B cell (primary cell): ENCODE data around the gene RPRD1A. TPM values are rescaled to one million over a fixed set of nuclear protein-coding genes. Genes with fewer than 3 reads are reported as not detected.
"Not testable (repeated sequence)": the region's sequence is repeated elsewhere in the genome, so short reads cannot be mapped to it uniquely, and the experiment has no call there.

Experiments
- ATAC-seq: fragments of 200-7000 bp; cut with Tn5 transposase; one replicate; pipeline ENCODE4 v1.10.0; 2021; ENCODE audit warnings: low read depth, mild to moderate bottlenecking, moderate number of reproducible peaks, moderate library complexity
- CTCF ChIA-PET: fragments of 350-600 bp; sonication (Branson Sonifier 250); formaldehyde crosslinking; loops from one replicate; lab custom pipeline; 2021; ENCODE audit warnings: antibody characterized with exemption, inconsistent platforms; lab: Charles Lee
- POLR2A ChIA-PET: fragments of 350-600 bp; sonication (Branson Sonifier 250); formaldehyde crosslinking; loops from one replicate; lab custom pipeline; 2021; ENCODE audit warnings: antibody characterized with exemption; lab: Charles Lee
- DNase-seq: peaks from one replicate; pipeline ENCODE4 v3.0.0; 2013
- H2AFZ ChIP-seq: 2 replicates; pipeline ENCODE4 v1.6.1; 2012; ENCODE audit warnings: mild to moderate bottlenecking, low read depth, low read length; ENCODE audit not compliant: insufficient read depth, poor library complexity, severe bottlenecking
- H3K27ac ChIP-seq, 2 donors: 1 replicate in 1 of 2; 2 replicates in 1 of 2; pipeline ENCODE4 v1.5.1; 2012 to 2013; ENCODE audit warnings: low read length in 2 of 2, mild to moderate bottlenecking in 2 of 2, moderate library complexity in 1 of 2
- H3K27me3 ChIP-seq, 4 experiments: fragments of 200-600 bp in 1 of 4; sonication (generic) in 1 of 4; replicated peaks in 1 of 4; 1 replicate in 2 of 4; 2 replicates in 2 of 4; pipeline versions ENCODE4 v1.6.1 to v1.7.0; 2013 to 2016; ENCODE audit warnings: low read length in 3 of 4, mild to moderate bottlenecking in 2 of 4, mixed read lengths in 1 of 4, moderate library complexity in 1 of 4; ENCODE audit not compliant: insufficient read depth in 4 of 4, control insufficient read depth in 3 of 4; ENCODE audit errors: control extremely low read depth in 1 of 4
- H3K36me3 ChIP-seq, 2 experiments: replicated peaks in 1 of 2; 1 replicate in 1 of 2; 2 replicates in 1 of 2; pipeline versions ENCODE4 v1.6.1 to v1.7.1; 2013; ENCODE audit warnings: low read length in 1 of 2; ENCODE audit not compliant: insufficient read depth in 2 of 2, control insufficient read depth in 1 of 2; ENCODE audit errors: control extremely low read depth in 1 of 2, extremely low read depth in 1 of 2
- H3K4me1 ChIP-seq, 2 donors: fragments of 200-600 bp in 1 of 2; sonication (generic) in 1 of 2; 1 replicate in 1 of 2; 2 replicates in 1 of 2; pipeline versions ENCODE4 v1.5.1 to v1.6.1; 2013 to 2017; ENCODE audit warnings: low read length in 2 of 2; ENCODE audit not compliant: control insufficient read depth in 2 of 2, insufficient read depth in 2 of 2
- H3K4me2 ChIP-seq: replicated peaks from 2 replicates; pipeline ENCODE3; 2012; ENCODE audit warnings: mild to moderate bottlenecking, low read depth, low read length; ENCODE audit not compliant: poor library complexity, severe bottlenecking
- H3K4me3 ChIP-seq, 5 experiments: fragments of 200-600 bp in 1 of 5; sonication (generic) in 1 of 5; 1 replicate in 3 of 5; 2 replicates in 2 of 5; pipeline versions ENCODE4 v1.5.1 to v1.7.0; 2011 to 2016; ENCODE audit warnings: low read length in 4 of 5, mild to moderate bottlenecking in 4 of 5, low read depth in 2 of 5, control low read depth in 1 of 5, moderate library complexity in 1 of 5; ENCODE audit not compliant: insufficient read depth in 1 of 5; ENCODE audit errors: control extremely low read depth in 1 of 5, extremely low read depth in 1 of 5
- H3K79me2 ChIP-seq: fragments of 200-600 bp; sonication (generic); one replicate; pipeline ENCODE4 v1.6.0; 2016; ENCODE audit warnings: low read length; ENCODE audit not compliant: control insufficient read depth, insufficient read depth
- H3K9ac ChIP-seq: fragments of 200-600 bp; sonication (generic); 2 replicates; pipeline ENCODE4 v1.6.1; 2017; ENCODE audit warnings: mild to moderate bottlenecking, low read length, moderate library complexity
- H3K9me3 ChIP-seq, 3 donors: one replicate each; pipeline versions ENCODE4 v1.6.1 to v1.7.1; 2013; ENCODE audit warnings: low read length in 2 of 3; ENCODE audit not compliant: control insufficient read depth in 2 of 3, insufficient read depth in 1 of 3; ENCODE audit errors: control extremely low read depth in 1 of 3
- H4K20me1 ChIP-seq: 2 replicates; pipeline ENCODE4 v1.6.0; 2012; ENCODE audit warnings: mild to moderate bottlenecking, low read length; ENCODE audit not compliant: insufficient read depth, control insufficient read depth, poor library complexity, severe bottlenecking
- H3K27ac Mint-ChIP-seq: one replicate; pipeline ENCODE4 v1.8.0; 2021; ENCODE audit warnings: mixed read lengths
- H3K27me3 Mint-ChIP-seq: one replicate; pipeline ENCODE4 v1.8.0; 2021; ENCODE audit warnings: mixed read lengths
- H3K4me1 Mint-ChIP-seq: one replicate; pipeline ENCODE4 v1.8.0; 2021; ENCODE audit warnings: mixed read lengths
- H3K4me3 Mint-ChIP-seq: one replicate; pipeline ENCODE4 v1.8.0; 2021; ENCODE audit warnings: mixed read lengths
- H3K9me3 Mint-ChIP-seq: one replicate; pipeline ENCODE4 v1.8.0; 2022; ENCODE audit warnings: mixed read lengths; ENCODE audit not compliant: insufficient read depth
- EZH2 ChIP-seq: IDR thresholded peaks from 2 replicates; pipeline ENCODE4 v1.6.1; 2012; ENCODE audit warnings: borderline replicate concordance, low read depth, mild to moderate bottlenecking, moderate library complexity, low read length; ENCODE audit not compliant: insufficient read depth, poor library complexity, severe bottlenecking
- WGBS: methylation state at CpG from one replicate; pipeline ENCODE4 v1.1.5; 2013; ENCODE audit warnings: missing lambda C conversion rate; ENCODE audit not compliant: insufficient coverage; 5-methylcytosine and 5-hydroxymethylcytosine counted together
- intact Hi-C: fragments of 100-400 bp; cut with micrococcal nuclease; formaldehyde crosslinking; loops from one replicate; pipeline ENCODE4 v1.10.0; 2022
- polyA plus RNA-seq: library from polyadenylated mRNA; depleted of rRNA; stranded (reverse); fragments of >200 nt; gene quantifications from 2 replicates; pipeline ENCODE4 v1.2.3, GENCODE V29; 2012
- total RNA-seq, 2 donors: library from RNA; stranded (reverse); fragments of 120-200 nt in 1 of 2; gene quantifications; 1 replicate in 1 of 2; 2 replicates in 1 of 2; pipeline versions ENCODE4 v1.2.3 to v1.2.4, GENCODE V29; 2013 to 2022
- TF ChIP-seq, protein P1 (sequence below): fragments of 200-600 bp; IDR thresholded peaks from one replicate; pipeline ENCODE4 v1.8.0; 2022; ENCODE audit warnings: antibody characterized with exemption, mild to moderate bottlenecking

The RPRD1A gene
- total and polyA plus RNA-seq, 2 donors (not counting 1 experiment from before 2014, with no cell fraction given): 27.6 to 62.6 TPM

DNA sequence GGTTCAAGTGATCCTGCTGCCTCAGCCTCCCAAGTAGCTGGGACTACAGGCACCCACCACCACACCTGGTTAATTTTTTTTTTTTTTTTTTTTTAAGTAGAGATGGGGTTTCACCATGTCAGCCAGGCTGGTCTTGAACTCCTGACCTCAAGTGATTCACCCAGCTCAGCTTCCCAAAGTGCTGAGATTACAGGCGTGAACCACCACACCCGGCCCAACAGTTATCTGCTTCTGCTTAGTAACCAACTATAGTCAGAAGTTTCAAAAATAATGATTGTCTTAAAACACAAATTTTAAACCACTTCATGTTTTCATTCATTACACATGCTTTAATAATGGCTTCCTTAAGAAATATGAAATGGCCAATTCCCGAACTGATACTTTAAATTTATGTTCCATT lies 43.1 kb downstream of the RPRD1A start:
- H3K4me1 ChIP-seq, DNase-seq, H3K4me3 Mint-ChIP-seq, H3K27ac ChIP-seq, H3K9ac ChIP-seq, H3K27ac Mint-ChIP-seq, H3K27me3 ChIP-seq, H3K27me3 Mint-ChIP-seq, intact Hi-C loops, H3K79me2 ChIP-seq, H3K4me1 Mint-ChIP-seq, ATAC-seq, H3K9me3 Mint-ChIP-seq, H3K4me3 ChIP-seq, H3K9me3 ChIP-seq, H2AFZ ChIP-seq, H3K4me2 ChIP-seq, H4K20me1 ChIP-seq: not testable (repeated sequence)
- POLR2A ChIA-PET: interaction anchor here (0.7 kb wide), 1 partner anchor 992 kb away, joined by 5 read pairs; no protein-coding TSS in a partner anchor
- 100% methylated on average over 2 of the region's 3 CpGs for WGBS
- CTCF ChIA-PET: interaction anchor here (0.7 kb wide), 1 partner anchor 130 kb away, joined by 3 read pairs; no protein-coding TSS in a partner anchor
- peaks cover 13 to 40% of the 10 kb centered on the region in 2 experiments for H3K36me3 ChIP-seq

DNA sequence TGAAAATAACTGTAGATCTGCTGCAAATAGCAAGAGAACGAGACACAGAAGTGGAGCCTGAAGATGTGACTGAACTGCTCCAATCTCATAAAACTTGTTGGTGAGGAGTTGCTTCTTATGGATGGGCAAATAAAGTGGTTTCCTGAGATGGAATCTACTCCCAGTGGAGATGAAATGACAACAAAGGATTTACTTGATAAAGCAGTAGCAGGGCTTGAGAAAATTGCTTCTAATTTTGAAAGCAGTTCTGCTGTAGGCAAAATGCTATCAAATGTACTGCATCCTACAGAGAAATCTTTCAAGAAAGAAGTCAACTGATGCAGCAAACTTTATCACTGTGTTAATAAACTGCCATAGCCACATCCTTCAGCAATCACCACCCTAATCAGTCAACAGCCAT lies 44.0 kb downstream of the RPRD1A start:
- no peak overlapping the region for H3K4me3 ChIP-seq
- CTCF ChIA-PET: interaction anchor here (1.1 to 7.5 kb wide), 3 partner anchors 7 to 788 kb away, joined by 3 to 175 read pairs (median 3); no protein-coding TSS in a partner anchor
- H3K9ac ChIP-seq: no peak overlapping the region
- POLR2A ChIA-PET: no interaction called here
- no peak overlapping the region for H3K4me2 ChIP-seq
- Mint-ChIP-seq H3K27ac (no peak overlapping the region), H3K4me1 (no peaks in the 10 kb centered on the region), H3K9me3 (no peaks in the 10 kb centered on the region), H3K27me3 (no peaks in the 10 kb centered on the region), H3K4me3 (no peak overlapping the region)
- ATAC-seq (no peak), DNase-seq (no peak)
- no peak overlapping the region for H2AFZ ChIP-seq
- WGBS: 100% methylated on average over 1 of the region's 1 CpG
- H3K27me3 ChIP-seq: no peaks in the 10 kb centered on the region
- H3K27ac ChIP-seq: no peak overlapping the region
- no peaks in the 10 kb centered on the region for H3K9me3 ChIP-seq
- no peaks in the 10 kb centered on the region for H3K79me2 ChIP-seq
- H3K36me3 ChIP-seq: peaks cover 8 to 31% of the 10 kb centered on the region in 2 experiments
- TF ChIP-seq EZH2: no peak
- TF ChIP-seq, protein P1, sequence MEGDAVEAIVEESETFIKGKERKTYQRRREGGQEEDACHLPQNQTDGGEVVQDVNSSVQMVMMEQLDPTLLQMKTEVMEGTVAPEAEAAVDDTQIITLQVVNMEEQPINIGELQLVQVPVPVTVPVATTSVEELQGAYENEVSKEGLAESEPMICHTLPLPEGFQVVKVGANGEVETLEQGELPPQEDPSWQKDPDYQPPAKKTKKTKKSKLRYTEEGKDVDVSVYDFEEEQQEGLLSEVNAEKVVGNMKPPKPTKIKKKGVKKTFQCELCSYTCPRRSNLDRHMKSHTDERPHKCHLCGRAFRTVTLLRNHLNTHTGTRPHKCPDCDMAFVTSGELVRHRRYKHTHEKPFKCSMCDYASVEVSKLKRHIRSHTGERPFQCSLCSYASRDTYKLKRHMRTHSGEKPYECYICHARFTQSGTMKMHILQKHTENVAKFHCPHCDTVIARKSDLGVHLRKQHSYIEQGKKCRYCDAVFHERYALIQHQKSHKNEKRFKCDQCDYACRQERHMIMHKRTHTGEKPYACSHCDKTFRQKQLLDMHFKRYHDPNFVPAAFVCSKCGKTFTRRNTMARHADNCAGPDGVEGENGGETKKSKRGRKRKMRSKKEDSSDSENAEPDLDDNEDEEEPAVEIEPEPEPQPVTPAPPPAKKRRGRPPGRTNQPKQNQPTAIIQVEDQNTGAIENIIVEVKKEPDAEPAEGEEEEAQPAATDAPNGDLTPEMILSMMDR: no peak
- H4K20me1 ChIP-seq: no peaks in the 10 kb centered on the region
- intact Hi-C loops: no loop called here
- no peaks in the 10 kb centered on the region for H3K4me1 ChIP-seq
